GM23338 (cell line): ENCODE data around the gene RNF225.

Experiments used
- EZH2phosphoT487 ChIP-seq: fragments of 200-600 bp; sonication (generic); IDR thresholded peaks from one replicate; pipeline ENCODE4 v1.8.1; 2018; ENCODE audit warnings: antibody characterized with exemption; ENCODE audit not compliant: unreplicated experiment
- TF ChIP-seq, protein P1 (sequence below), 2 experiments: fragments of 200-600 bp in 1 of 2; sonication (generic) in 1 of 2; conservative IDR thresholded peaks; 2 replicates each; pipeline versions ENCODE4 v1.5.1 to v1.6.1; 2016 to 2017; ENCODE audit warnings: antibody characterized with exemption in 2 of 2, low read depth in 2 of 2, mild to moderate bottlenecking in 2 of 2, moderate library complexity in 1 of 2

DNA sequence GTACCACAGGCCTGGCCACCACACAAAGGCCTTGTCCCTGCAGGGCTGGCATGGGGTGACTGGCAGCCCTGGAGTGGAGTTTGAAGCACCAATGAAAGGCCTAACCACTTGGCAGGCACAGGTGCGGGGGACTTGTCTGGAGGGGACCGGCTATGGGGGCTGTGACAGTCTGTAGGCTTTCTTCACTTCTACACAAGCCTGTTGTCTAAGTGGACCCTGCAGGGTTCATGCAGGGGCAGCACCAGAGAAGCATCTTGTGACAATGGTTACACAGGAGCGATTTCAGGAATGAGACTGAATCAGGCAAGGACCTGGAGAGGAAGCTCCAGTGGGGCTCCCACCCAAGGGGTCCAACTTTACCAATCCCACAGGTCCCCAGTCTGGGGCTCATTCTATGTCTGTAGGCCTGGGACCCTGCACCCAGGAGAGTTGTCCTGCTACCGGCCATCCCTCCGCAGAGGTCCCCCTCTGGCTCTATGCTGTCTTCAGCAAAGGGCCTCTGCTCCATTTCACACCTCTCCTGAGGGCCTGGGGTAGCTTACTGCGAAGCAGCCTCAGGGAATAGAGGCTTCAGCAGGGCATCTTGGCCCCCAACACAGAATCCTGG lies 12.4 kb upstream of the RNF225 start:
- no peak for TF ChIP-seq EZH2phosphoT487
- TF ChIP-seq, protein P1, sequence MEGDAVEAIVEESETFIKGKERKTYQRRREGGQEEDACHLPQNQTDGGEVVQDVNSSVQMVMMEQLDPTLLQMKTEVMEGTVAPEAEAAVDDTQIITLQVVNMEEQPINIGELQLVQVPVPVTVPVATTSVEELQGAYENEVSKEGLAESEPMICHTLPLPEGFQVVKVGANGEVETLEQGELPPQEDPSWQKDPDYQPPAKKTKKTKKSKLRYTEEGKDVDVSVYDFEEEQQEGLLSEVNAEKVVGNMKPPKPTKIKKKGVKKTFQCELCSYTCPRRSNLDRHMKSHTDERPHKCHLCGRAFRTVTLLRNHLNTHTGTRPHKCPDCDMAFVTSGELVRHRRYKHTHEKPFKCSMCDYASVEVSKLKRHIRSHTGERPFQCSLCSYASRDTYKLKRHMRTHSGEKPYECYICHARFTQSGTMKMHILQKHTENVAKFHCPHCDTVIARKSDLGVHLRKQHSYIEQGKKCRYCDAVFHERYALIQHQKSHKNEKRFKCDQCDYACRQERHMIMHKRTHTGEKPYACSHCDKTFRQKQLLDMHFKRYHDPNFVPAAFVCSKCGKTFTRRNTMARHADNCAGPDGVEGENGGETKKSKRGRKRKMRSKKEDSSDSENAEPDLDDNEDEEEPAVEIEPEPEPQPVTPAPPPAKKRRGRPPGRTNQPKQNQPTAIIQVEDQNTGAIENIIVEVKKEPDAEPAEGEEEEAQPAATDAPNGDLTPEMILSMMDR (conservative IDR thresholded peaks at IDR 0.05; ENCODE audit: low read depth in 2 of 2) = no peak
